Ascending aorta (tissue), 2 donors: ENCODE measurements around the gene TMEM108. TPM values are rescaled to one million over a fixed set of nuclear protein-coding genes. Genes with fewer than 3 reads are reported as not detected.

Source experiments
- DNase-seq, 2 donors: peaks; one replicate each; pipeline ENCODE4 v3.0.0-alpha.2; 2019; ENCODE audit warnings: low spot score in 2 of 2
- H3K27ac ChIP-seq, 2 donors: fragments of 200-600 bp; sonication (generic); one replicate each; pipeline ENCODE4 v1.5.1; 2016 to 2017; ENCODE audit warnings: mild to moderate bottlenecking in 1 of 2
- H3K27me3 ChIP-seq: fragments of 200-600 bp; sonication (generic); one replicate; pipeline ENCODE4 v1.5.1; 2017
- H3K36me3 ChIP-seq, 2 donors: fragments of 200-600 bp; sonication (generic); one replicate each; pipeline ENCODE4 v1.5.1; 2016
- H3K4me1 ChIP-seq, 2 donors: fragments of 200-600 bp; sonication (generic); one replicate each; pipeline ENCODE4 v1.5.1; 2016 to 2017; ENCODE audit warnings: mild to moderate bottlenecking in 1 of 2
- H3K4me3 ChIP-seq, 2 donors: fragments of 200-600 bp; sonication (generic); one replicate each; pipeline ENCODE4 v1.5.1; 2016 to 2017; ENCODE audit warnings: mild to moderate bottlenecking in 1 of 2
- H3K9me3 ChIP-seq, 2 donors: fragments of 200-600 bp; sonication (generic); one replicate each; pipeline ENCODE4 v1.5.1; 2016
- intact Hi-C: fragments of 100-400 bp; cut with DNase I; formaldehyde crosslinking; loops from one replicate; pipeline ENCODE4 v1.15.1; 2023
- total RNA-seq: library from RNA; depleted of rRNA; stranded (reverse); fragments of >200 nt; gene quantifications from one replicate; pipeline ENCODE4 v1.1.0, GENCODE V29; 2016
- TF ChIP-seq, protein P1 (sequence below), 3 experiments: fragments of 200-600 bp in 2 of 3; fragments of 450-650 bp in 1 of 3; sonication (generic) in 2 of 3; IDR thresholded peaks; one replicate each; pipeline ENCODE4 v1.5.1; 2016 to 2019; ENCODE audit warnings: antibody characterized with exemption in 3 of 3, mild to moderate bottlenecking in 1 of 3, moderate library complexity in 1 of 3

The TMEM108 gene
- total RNA-seq, 1 donor from 2014 or later, result not detected

DNA sequence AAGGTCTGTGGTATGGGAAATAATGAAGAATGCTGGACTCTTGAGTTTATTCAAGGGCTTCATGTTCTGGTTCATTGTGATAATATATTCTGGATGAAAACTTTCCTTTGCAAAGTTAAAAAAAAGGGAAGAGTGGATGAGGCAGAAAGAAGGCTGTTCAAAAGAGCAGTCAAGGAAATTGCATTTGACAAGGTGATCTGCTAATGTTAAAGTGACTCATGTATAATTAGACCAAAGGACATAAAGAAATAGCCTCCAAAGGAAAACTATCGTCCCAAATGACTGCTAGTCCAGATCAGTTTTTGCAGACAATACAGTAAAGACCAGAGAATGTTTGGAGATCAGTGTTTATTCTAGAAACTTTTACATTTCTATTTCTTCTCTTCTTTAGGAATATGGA is 9.8 kb downstream of the TMEM108 start:
- no peak for DNase-seq
- no peaks in the 10 kb centered on the region for H3K36me3 ChIP-seq
- H3K27ac ChIP-seq, result no peak overlapping the region
- intact Hi-C loops, result loop anchor here (10.0 kb wide), 1 partner anchor 617 kb away; the partner anchor contains the start of gene TOPBP1
- H3K4me3 ChIP-seq, result no peak overlapping the region
- TF ChIP-seq, protein P1, sequence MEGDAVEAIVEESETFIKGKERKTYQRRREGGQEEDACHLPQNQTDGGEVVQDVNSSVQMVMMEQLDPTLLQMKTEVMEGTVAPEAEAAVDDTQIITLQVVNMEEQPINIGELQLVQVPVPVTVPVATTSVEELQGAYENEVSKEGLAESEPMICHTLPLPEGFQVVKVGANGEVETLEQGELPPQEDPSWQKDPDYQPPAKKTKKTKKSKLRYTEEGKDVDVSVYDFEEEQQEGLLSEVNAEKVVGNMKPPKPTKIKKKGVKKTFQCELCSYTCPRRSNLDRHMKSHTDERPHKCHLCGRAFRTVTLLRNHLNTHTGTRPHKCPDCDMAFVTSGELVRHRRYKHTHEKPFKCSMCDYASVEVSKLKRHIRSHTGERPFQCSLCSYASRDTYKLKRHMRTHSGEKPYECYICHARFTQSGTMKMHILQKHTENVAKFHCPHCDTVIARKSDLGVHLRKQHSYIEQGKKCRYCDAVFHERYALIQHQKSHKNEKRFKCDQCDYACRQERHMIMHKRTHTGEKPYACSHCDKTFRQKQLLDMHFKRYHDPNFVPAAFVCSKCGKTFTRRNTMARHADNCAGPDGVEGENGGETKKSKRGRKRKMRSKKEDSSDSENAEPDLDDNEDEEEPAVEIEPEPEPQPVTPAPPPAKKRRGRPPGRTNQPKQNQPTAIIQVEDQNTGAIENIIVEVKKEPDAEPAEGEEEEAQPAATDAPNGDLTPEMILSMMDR (IDR thresholded peaks at IDR 0.05), result no peak
- H3K9me3 ChIP-seq, result no peaks in the 10 kb centered on the region
- no peaks in the 10 kb centered on the region for H3K27me3 ChIP-seq
- no peaks in the 10 kb centered on the region for H3K4me1 ChIP-seq

DNA sequence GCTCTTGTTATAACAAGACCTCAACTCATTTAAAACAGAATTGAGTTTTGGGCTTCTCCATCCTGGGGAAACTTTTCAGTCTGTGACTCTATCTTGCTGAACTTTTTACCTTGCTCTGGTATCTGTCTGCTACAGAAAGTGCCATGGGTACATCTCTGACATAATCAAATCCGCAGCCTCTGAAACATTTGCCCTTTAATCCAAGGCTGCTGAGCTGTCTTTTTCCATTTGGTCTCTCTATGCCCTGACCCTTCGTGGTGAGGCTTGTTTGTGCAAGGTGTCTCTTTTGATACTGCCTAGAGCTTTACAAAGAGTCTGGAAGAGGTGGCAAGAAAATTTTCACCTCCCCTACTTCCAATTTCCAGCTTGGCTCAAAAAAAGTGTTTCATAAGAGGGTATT is 11.3 kb downstream of the TMEM108 start:
- no peak overlapping the region for H3K4me3 ChIP-seq
- H3K36me3 ChIP-seq, result no peaks in the 10 kb centered on the region
- H3K9me3 ChIP-seq, result no peaks in the 10 kb centered on the region
- H3K27me3 ChIP-seq, result no peaks in the 10 kb centered on the region
- no peak for DNase-seq
- H3K4me1 ChIP-seq, result no peaks in the 10 kb centered on the region
- no peak overlapping the region for H3K27ac ChIP-seq
- TF ChIP-seq, protein P1 (IDR thresholded peaks at IDR 0.05), result no peak
- intact Hi-C loops, result loop anchor here (10.0 kb wide), 1 partner anchor 615 kb away; the partner anchor contains the start of gene TOPBP1

GRCh38 chr3:133050891-133051290 is 12.7 kb downstream of the TMEM108 start:
- no peaks in the 10 kb centered on the region for H3K36me3 ChIP-seq
- no peak overlapping the region for H3K27ac ChIP-seq
- no peaks in the 10 kb centered on the region for H3K27me3 ChIP-seq
- intact Hi-C loops, result no loop called here
- H3K9me3 ChIP-seq, result no peaks in the 10 kb centered on the region
- TF ChIP-seq, protein P1 (IDR thresholded peaks at IDR 0.05), result no peak
- DNase-seq, result no peak
- no peaks in the 10 kb centered on the region for H3K4me1 ChIP-seq
- H3K4me3 ChIP-seq, result no peak overlapping the region

GRCh38 chr3:133053532-133053931 is 15.3 kb downstream of the TMEM108 start:
- Histone ChIP-seq H3K27me3 (no peaks in the 10 kb centered on the region), H3K9me3 (no peaks in the 10 kb centered on the region), H3K4me1 (no peaks in the 10 kb centered on the region), H3K4me3 (no peak overlapping the region), H3K36me3 (no peaks in the 10 kb centered on the region), H3K27ac (no peak overlapping the region)
- no peak for DNase-seq
- intact Hi-C loops, result no loop called here
- TF ChIP-seq, protein P1 (IDR thresholded peaks at IDR 0.05), result no peak

- H3K27me3 ChIP-seq, result no peaks in the 10 kb centered on the region
- no peak overlapping the region for H3K27ac ChIP-seq
- H3K4me1 ChIP-seq, result no peaks in the 10 kb centered on the region
- no peak overlapping the region for H3K4me3 ChIP-seq
- DNase-seq, result no peak
- H3K9me3 ChIP-seq, result no peaks in the 10 kb centered on the region
- TF ChIP-seq, protein P1 (IDR thresholded peaks at IDR 0.05), result no peak
- H3K36me3 ChIP-seq, result no peaks in the 10 kb centered on the region
- intact Hi-C loops, result no loop called here
Measured at GRCh38 chr3:133054586-133054985, 16.4 kb downstream of the TMEM108 start.

DNA sequence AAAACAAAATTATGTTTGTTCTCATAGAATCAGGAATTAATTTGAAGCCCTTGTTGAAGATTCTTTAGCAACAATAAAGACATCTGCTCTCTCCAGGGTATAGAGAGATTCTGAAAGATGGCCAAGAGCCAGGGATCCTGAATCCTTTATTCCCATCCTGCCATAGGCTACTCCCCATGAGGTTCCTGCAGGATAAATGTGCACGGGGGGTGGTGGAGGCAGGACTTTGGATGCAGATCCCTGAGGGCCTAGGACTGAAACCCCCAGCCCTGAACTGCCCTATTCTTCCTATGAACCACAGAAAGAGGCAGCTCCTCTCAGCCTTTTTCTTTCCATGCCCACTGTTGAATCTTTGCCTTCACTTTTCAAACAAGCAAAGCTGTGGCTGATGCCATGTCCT is 17.1 kb downstream of the TMEM108 start:
- DNase-seq, result no peak
- H3K9me3 ChIP-seq, result no peaks in the 10 kb centered on the region
- no peaks in the 10 kb centered on the region for H3K4me1 ChIP-seq
- no peaks in the 10 kb centered on the region for H3K36me3 ChIP-seq
- H3K27ac ChIP-seq, result no peak overlapping the region
- TF ChIP-seq, protein P1 (IDR thresholded peaks at IDR 0.05), result no peak
- H3K27me3 ChIP-seq, result no peaks in the 10 kb centered on the region
- intact Hi-C loops, result no loop called here
- no peak overlapping the region for H3K4me3 ChIP-seq
